Activated naive CD4-positive, alpha-beta T cell treated with anti-CD3 and anti-CD28 coated beads, Interleukin-2, amount 50 U/mL, for 16 hours (primary cell): ENCODE data around the gene BCAS1.

Experiments
- DNase-seq: peaks from one replicate; pipeline ENCODE4 v3.0.0-alpha.2; 2020

Gene BCAS1

DNA sequence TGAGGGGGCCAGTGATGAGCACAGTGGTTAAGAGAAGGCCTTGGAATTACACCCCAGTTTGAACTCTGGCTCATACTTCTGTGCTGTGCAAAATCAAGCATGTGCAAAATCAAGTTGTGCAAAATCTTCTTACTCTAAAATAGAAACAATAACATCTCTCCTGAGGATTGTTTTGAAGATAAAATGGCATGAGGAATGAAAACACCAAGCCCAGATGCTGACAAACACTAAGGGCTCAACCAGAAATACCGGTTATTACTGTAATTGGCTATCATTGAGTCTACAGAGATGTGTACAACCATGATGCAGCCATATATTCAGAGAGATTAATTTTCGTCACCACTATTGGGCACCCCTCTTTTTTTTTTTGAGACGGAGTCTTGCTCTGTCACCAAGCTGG is 5.9 kb upstream of the BCAS1 start:
- no peak for DNase-seq

DNA sequence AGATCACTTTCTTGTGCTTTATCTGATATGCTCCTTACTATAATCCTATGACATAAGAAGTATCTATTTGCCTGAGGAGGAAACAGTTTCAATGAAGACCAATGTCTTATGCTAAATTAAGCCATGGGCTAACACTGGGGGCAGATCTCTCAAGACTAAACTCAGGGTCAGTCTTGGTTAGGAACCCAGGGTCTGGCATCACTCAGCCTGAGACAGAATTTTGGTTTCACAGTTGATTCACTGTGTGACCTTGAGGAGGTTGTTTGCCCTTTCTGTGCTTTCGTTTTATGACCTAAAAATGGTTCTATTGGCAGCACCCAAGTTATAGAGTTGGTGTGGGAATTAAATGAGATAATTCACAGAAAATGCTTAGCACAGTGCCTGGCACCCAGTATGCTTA is 4.9 kb upstream of the BCAS1 start:
- DNase-seq, result no peak

DNA sequence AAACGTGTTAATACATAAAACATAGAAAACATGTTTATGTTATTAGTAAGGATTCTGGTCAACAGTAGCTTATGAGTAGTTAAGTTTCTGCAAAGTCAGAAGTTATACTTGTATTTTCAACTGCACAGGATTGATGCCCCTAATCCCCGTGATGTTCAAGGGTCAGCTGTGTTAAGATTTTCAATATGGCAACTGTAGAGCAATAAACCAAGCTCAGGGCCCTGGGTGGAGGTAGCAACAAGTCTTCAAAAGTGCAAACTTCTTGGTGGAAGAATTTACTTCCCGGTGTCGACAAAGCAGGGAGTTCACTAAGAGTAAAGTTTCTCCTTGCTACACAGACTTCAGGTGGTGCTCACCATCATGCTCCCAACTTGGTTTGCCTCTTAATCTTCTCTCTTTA is 4.1 kb upstream of the BCAS1 start:
- no peak for DNase-seq

GRCh38 chr20:54073288-54073687 is 2.9 kb upstream of the BCAS1 start:
- no peak for DNase-seq

- no peak for DNase-seq
Measured at GRCh38 chr20:54069501-54069971, 858 bp downstream of the BCAS1 start.

GRCh38 chr20:54068966-54069365 is 1.4 kb downstream of the BCAS1 start:
- DNase-seq, result no peak

DNA sequence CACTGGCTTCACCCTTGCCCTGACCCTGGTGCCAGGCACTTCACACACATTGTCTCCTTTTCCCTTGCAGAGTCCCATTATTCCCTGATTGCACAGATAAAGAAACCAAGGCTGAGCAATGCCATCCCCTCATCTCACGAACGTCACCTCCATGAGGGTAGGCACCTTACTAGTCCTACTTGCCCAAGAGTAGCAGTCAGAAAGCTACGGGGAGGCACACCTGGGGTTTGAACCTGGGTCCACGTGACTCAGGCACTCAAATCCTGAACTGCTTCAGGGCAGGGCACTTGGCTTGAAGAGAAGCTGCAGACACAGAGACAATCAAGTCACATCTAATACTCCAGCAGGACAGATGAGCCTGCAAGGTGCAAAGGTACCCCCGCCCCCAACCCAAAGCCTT is 1.9 kb downstream of the BCAS1 start:
- no peak for DNase-seq

GRCh38 chr20:54067606-54068174 is 2.7 kb downstream of the BCAS1 start:
- no peak for DNase-seq

DNA sequence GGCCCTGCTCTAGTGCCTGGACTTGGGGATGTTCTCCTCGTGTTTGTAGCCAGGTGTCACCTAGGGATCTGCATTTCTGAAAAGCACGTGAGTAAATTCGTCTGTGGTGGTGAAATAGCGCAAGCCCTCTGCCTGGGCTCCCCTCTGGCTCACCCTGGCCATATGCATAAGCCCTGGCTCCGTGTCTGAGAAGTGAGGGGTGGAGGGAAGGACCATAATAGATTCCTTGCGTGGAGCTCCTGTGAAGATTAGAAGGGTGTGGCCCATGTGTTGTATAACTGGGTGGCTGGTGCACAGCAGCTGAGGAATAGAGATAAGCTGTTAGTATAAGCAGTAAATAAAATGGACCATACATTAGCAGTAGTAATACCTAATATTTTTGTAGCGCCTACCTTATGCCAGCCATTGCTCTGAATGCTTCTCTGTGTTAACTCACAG is 4.8 kb downstream of the BCAS1 start:
- no peak for DNase-seq

- no peak for DNase-seq
Measured at GRCh38 chr20:54064939-54065338, 5.5 kb downstream of the BCAS1 start.

DNA sequence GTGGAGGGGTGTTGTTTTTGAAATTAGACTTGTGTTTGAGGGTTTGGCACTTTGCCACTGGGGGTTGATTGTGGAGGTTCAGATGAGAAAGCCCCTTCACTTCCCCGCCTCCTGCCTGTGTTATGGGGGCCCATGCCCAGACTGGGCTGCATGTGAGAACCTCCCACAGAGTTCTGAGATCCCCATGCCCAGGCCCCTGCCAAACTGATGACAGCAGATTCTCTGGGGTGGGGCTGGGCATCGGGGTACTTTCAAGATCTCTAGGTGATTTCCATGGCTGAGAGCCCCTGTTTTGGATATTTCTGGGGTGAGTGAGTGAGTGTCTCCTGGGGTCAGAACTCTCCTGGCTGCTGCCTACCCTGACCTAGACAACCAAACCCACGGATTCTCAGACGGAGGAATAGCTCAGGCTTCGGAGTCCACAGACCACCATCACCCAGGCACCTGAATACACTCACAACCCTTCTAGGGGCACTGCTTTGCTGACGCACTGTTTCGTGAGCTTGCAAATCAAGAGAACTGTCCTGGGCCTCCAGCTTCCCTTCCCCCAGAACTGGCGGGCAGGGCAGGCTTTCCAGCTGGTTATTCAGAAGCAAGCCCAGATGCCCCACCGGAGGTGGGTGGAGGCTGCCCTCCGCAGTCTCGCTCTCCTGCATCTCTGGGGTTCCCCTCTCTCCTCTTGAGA is 6.3 kb downstream of the BCAS1 start:
- DNase-seq, result no peak

- no peak for DNase-seq
Measured at GRCh38 chr20:54063580-54063979, 6.8 kb downstream of the BCAS1 start.

- no peak for DNase-seq
Measured at GRCh38 chr20:54062812-54063280, 7.5 kb downstream of the BCAS1 start.

- DNase-seq, result no peak
Measured at GRCh38 chr20:54061101-54061881, 9.1 kb downstream of the BCAS1 start.

GRCh38 chr20:54059691-54060364 is 10.6 kb downstream of the BCAS1 start:
- no peak for DNase-seq

GRCh38 chr20:54058420-54059139 is 11.8 kb downstream of the BCAS1 start:
- no peak for DNase-seq

GRCh38 chr20:54056762-54057639 is 13.4 kb downstream of the BCAS1 start:
- DNase-seq, result no peak

GRCh38 chr20:54054516-54054915 is 15.9 kb downstream of the BCAS1 start:
- DNase-seq, result no peak

GRCh38 chr20:54051068-54051467 is 19.3 kb downstream of the BCAS1 start:
- no peak for DNase-seq

GRCh38 chr20:54048891-54049545 is 21.4 kb downstream of the BCAS1 start:
- no peak for DNase-seq

- DNase-seq, result no peak
Measured at GRCh38 chr20:54048481-54048880, 21.9 kb downstream of the BCAS1 start.
